GM21423 (cell line): ENCODE results near the gene SPEN.
"Not testable (repeated sequence)": the region's sequence is repeated elsewhere in the genome, so short reads cannot be mapped to it uniquely, and the experiment has no call there.

ENCODE experiments used
- ATAC-seq: cut with Tn5 transposase; IDR thresholded peaks from one replicate; pipeline ENCODE4 v1.9.1; 2021; ENCODE audit warnings: mild to moderate bottlenecking, moderate library complexity; ENCODE audit not compliant: unreplicated experiment

Gene SPEN

GRCh38 chr1:15834406-15835204 lies 12.9 kb upstream of the SPEN start:
- peak; percentile 44 for ATAC-seq

DNA sequence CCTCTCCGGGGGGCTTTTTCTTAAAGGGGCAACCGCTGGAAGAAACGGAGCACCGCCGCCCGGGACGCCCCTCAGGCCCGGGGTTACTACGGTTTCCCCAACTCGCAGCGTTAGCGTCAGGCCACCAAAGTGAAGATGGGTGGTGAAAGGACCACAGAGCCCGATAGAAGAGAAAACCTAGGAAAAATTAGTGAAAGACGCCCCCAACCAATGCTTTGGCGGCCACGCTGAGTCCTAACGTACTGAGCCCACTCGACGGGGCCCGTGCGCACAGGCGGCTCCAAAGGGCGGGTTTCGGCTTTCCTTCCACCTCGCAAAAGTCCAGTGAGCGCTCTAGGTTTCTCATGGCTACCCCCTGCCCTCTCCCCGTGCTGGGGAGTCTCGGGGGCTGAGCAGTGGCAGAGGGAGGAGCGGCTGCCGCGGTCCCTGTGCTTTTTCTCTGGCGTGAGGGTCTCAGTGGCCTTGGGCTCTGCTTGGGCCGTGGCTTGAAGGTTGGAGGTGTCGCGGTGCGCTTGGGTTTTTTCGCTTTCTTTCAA lies 12.2 kb upstream of the SPEN start:
- ATAC-seq, result peak; percentile 5

DNA sequence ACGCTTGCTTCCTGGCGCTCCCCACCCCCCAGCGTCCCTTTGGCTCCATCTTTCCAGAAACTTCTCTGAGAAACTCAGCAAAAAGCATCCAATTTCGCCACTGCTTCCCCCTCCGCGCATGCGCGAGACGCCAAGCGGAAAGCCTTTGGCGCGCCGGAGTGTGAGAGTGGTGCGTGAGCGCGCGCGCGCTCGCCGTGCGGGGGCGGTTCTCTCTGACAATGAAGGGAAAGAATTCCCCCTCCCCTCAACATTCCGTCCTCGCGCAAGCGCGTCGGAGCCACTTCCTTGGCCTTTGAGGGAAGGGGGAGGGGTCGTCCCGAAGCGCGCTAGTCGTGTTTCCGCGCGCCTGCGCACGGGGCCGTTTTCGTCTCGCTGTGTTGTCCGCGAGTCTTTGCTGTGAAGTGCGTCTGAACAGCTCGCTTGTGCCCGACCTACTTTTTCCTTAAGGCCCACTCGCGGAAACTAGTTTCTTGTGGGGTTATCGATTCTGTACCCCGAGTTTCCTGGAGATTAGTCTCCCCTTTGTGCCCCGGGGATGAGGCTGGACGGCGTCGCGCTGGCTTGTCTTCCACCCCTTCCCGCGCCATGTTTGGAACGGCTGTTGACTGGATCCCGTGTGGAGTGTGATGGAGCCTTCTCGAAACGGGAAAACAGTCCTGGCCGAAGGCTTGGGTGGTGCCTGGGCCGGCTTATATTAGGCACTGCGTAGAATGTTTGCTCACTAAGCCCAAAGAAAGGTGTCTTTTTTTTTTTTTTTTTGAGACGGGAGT lies 11.6 kb upstream of the SPEN start:
- ATAC-seq, result peak; percentile 50

DNA sequence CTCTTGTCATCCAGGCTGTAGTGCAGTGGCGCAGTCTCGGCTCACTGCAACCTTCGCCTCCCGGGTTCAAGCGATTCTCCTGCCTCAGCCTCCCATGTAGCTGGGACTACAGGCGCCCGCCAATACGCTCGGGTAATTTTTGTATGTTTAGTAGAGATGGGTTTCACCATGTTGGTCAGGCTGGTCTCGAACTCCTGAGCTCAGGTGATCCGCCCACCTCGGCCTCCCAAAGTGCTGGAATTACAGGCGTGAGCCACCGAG lies 11.1 kb upstream of the SPEN start:
- ATAC-seq, result not testable (repeated sequence)

- ATAC-seq, result no peak
These were observed 10.5 kb upstream of the SPEN start for GRCh38 chr1:15836772-15837669.

DNA sequence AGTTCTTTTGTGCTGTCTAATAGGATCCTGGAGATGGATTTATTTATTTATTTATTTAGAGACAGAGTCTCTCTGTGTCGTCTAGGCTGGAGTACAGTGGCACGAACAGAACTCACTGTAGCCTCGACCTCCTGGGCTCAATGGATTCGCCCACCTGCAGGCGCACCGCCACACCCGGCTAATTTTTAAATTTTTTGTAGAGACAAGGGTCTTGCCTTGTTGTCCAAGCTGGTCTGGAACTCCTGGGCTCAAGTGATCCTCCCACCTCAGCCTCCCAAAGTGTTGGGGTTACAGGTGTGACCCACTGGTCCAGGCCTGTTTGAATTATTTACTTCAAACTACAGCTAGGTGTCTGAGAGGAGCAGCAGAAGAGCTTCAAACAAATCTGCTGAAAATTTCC lies 9.6 kb upstream of the SPEN start:
- no peak for ATAC-seq

- ATAC-seq, result no peak
These were observed 8.8 kb upstream of the SPEN start for GRCh38 chr1:15838721-15839120.

GRCh38 chr1:15843826-15844572 lies 3.5 kb upstream of the SPEN start:
- no peak for ATAC-seq

DNA sequence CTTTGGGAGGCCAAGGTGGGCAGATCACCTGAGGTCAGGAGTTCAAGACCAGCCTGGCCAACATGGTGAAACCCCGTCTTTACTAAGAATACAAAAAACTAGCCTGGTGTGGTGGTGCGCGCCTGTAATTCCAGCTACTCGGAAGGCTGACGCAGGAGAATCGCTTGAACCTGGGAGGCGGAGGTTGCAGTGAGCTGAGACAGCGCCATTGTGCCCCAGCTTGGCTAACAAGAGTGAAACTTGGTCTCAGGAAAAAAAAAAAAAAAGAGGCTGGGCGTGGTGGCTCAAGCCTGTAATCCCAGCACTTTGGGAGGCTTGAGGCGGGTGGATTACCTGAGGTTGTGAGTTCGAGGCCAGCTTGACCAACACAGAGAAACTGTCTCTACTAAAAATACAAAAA lies 1.5 kb upstream of the SPEN start:
- not testable (repeated sequence) for ATAC-seq

GRCh38 chr1:15847893-15848142 lies 311 bp downstream of the SPEN start:
- no peak for ATAC-seq

- ATAC-seq, result peak; percentile 13
These were observed 829 bp downstream of the SPEN start for GRCh38 chr1:15848143-15848928.

GRCh38 chr1:15848929-15849774 lies 1.6 kb downstream of the SPEN start:
- no peak for ATAC-seq

DNA sequence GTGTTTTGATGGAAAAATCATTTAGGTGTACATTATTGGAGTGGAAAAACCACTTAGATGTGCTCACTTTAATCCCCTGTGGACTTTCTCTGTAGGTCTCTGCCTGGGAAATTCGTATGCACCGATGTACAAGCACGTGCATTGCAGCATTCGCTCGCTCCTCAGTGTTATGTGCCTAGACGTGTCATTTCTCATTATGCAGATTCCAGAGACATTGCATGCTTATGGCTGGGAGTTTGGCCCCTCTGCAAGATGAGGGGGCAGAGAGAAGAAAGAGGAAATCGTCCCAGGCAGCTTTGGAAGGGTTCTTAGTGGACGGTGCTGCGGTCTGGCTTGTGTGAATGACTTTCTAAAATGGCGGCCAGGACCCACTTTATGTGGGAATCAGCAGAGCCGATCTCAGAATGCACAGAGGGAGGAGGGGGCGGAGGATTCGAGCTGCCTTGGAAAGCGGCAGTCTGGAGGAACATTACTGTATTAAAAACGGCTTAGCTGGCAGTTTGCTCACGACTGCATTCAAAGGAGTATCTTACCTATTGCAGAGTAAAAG lies 2.3 kb downstream of the SPEN start:
- ATAC-seq, result no peak

DNA sequence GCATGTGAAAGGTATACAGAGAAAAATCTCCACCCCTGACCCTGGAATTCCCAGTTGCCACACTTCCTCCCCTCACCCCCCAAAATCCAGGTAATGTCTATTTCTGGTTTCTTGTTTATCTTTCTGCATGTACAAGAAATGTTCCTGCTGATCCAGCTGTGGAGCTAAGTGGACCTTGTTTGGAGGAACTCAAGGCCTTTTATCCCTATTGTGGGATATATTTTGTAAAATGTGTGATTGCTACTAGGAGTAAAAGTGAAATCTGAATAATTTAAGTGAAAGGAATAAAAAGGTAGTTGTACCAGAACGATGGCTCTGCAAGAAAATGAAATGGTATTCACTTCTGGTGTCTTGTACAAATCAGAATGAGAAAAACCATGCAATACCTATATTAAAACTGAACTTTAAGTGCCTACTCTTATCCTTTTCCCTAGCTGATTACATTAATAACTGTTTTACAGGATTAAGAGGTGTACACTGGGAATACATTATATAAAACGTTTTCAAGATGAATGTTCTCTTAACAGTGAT lies 3.0 kb downstream of the SPEN start:
- no peak for ATAC-seq

GRCh38 chr1:15851210-15852035 lies 3.9 kb downstream of the SPEN start:
- ATAC-seq, result no peak

DNA sequence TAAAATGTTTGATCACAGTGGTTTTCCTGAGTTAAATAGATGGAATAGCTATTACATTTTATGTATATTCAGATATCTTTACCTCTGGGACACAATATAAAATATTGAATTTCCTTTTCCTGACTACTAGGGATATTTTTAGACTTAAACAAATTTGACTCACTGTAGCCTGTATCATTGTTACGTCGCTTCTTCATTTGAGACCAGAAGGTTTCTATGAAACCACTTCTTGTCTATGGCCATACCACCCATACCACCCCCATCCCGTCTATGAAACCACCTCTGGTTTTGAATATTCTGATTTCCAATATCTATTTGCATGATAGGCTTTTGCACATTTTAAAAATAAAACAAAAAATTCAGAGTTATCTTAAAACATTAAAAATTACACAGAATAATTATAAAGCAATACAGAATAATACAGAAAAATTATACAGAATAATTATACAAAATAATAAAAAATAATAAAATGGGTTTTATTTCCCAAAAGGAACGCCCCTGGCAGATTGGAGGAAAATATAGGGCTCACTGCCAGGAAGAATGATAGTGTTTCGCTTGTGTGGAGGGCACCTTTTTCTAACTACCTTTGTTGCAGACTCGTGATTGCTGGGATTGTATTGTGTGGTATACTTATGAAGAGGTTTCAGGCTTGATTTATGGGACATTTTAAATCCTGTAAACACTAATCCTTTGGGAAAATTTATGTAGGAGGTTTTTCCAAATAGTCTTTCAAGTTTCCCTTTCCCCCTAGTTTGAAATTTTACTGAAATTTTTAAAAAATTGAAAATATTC lies 4.7 kb downstream of the SPEN start:
- ATAC-seq, result no peak

DNA sequence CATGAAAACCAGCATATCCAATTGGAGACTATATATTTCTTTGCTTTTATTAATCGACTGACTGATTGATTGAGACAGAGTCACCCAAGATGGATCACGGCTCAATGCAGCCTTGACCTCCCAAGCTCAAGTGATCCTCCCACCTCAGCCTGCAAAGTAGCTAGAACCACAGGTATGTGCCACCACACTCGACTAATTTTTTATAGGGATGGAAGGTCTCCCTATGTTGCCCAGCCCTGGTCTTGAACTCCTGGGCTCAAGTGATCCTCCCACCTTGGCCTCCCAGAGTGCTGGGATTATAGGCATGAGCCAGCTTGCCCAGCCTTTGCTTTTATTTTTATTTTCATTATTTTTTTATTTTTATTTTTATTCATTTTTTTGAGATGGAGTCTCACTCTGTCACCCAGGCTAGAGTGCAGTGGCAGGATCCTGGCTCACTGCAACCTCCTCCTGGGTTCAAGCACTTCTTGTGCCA lies 5.4 kb downstream of the SPEN start:
- no peak for ATAC-seq
